Fibroblast of peridontal ligament (primary cell): ENCODE measurements around the gene DPEP1.

Source experiments
- DNase-seq: peaks from one replicate; pipeline ENCODE4 v3.0.0-alpha.2; 2010; ENCODE audit errors: extremely low read depth

The DPEP1 gene

DNA sequence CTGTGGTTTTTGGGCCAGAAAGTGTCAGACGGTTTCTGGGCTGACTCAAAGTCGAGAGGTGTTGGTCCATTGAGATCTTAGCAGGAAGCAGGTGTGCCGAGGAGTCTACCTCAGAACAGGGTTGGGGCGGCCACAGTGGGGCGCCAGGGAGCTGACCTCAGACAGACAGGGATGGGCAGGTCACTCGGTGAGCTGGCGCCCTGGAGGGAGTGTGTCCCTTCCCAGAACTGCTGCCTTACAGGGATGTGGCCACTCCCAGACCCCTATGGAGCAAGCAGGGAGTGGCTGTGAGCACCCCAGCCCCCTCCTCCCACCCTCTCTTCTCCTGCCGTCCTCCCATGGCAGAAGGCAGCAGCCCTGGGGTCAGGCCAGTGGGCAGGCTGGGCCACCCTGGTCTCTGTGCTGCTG lies 14.0 kb upstream of the DPEP1 start:
- DNase-seq = no peak

DNA sequence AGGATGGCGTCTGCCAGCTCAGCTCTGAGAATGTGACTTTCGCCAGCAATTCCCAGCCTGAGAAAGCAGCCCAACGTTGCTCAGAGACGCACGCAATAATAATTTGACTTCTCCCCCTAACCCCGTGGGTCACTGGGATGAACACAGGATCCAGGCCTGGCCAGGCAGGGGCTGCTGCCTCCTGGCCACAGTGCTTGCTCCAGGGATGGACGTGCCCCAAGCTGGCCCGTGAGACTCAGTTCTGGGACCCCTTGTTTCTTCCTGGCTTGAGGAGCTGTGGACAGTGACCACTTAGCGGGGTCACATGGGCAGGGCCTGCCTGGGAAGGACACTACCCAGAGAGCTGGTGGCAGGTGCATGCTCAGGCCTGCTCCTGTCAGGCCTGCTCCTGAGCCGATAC lies 13.5 kb upstream of the DPEP1 start:
- DNase-seq = no peak

DNA sequence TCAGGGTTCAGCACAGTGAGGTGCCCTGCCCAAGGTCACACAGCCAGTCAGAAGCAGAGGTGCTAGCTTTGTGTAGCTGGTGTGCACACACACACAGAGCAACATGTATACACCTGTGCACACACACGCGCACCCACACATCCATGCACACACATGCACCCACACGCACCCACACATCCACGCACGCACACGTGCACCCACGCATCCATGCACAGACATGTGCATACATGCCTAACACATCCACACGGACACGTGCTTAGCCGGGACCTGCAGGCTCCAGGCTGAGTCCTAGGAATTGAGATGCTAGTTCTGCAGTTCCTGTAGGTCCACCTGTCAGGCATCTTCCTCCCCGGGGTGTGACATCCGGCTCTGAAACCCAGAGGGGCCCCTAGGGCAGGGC lies 13.0 kb upstream of the DPEP1 start:
- no peak for DNase-seq

DNA sequence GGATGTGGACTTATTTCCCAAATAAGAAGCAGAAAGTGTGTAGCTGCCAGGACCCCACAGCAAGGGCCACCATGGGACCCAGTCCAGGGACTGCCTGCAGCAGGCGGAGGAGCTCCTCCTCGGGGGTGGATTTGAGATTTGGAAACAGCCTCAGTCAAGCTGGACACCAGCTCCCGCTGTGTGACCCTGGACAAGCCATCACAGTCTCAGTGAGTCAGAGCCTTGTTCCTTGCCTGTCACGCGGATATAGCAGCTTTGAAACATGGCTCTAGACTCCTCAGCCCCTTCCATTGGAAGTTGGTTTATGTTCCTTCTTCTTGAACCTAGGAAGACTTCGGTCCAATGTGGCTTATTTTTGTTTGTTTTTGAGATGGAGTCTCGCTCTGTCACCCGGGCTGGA lies 12.5 kb upstream of the DPEP1 start:
- no peak for DNase-seq

DNA sequence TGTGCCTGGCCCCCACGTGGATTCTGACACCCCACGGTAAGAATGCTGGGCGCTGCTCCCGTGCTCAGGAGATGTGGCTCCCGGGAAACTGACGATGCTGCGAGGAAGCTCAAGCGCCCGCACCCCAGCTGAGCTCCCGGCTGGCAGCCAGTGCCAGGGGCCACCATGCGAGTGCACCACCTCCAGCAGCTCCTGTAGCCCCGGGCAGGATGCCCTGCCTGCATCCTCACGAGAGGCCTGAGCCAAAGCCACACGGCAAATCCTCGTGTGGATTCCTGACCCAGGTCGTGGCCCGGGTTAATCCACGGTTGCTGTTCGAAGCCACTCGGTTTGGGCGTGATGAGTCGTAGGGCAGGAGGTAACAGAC lies 11.6 kb upstream of the DPEP1 start:
- DNase-seq = no peak

DNA sequence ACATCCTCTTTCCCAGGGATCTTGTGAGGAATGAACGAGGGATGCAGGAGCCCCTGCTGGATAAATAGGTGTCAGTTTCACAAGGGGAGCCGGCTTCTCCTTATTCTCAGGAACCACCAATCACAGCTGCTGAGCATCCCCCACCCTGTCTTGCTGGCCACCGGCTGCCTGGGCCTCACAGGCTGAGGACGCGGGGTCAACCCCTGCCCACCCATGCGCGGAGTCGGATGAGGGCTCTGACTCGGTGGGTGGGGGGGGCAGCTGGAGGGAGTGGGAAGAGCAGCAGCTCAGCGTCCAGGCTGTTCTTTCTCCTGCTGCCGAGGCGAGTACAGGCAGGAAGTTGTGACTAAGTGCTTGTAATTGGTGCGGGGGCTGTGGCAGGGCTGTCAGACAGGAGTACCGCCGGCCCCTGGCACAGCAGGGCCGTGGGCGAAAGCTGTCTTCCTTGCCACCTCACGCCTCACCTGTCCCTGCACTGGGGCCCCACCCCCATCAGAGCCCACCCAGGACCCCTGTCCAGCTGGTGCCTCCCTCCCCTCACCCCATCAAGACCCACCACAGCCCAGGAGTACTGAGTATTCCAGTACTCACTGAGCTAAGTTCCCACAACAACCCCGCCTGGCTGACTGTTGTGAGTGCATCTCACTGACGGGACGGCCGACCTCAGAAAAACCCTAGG lies 11.0 kb upstream of the DPEP1 start:
- peak; percentile 48 for DNase-seq

DNA sequence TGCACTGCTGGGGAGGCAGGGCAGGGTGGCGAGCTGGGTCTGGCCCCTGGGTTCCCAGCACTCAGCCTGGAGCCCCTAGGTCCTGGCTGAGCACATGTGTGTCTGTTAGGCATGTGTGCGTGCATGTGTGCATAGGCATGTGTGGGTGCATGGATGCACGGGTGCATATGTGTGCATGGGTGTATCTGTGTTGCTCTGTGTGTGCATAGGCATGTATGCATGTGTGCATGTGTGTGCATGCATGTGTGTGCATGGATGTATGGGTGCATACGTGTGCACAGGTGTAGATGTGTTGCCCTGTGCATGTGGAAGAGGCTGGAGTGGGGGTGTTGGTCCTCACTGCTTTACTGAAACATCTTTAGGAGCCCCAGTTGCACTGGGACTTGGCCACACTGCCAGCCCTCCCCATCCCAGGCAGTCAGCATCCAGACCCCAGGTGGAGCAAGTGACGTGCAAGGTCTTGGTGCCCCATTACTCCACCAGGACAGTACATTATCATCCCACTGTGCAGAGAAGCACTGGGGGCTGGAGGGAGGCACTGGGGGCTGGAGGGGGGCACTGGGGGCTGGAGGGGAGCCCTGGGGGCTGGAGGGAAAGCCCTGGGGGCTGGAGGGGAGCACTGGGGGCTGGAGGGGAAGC lies 10.4 kb upstream of the DPEP1 start:
- DNase-seq = no peak

DNA sequence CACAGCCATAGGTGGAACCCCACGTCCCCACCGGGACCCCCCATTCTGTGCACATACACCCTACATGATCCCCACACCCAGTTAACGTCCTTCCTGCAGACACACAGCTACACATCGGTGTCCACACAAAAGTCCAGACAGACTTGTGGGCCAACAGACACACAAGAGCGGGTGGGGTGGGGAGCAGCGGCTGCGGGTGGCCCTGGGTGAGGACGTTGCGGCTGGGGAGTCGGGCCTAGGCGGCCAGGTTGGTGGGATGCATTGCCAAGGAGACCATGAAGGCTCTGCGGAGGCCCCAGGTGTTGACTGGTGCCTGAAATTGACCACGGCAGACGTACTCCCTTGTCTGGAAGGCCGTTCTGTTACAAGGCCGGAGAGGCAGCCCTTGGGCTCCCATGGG lies 8.7 kb upstream of the DPEP1 start:
- no peak for DNase-seq

DNA sequence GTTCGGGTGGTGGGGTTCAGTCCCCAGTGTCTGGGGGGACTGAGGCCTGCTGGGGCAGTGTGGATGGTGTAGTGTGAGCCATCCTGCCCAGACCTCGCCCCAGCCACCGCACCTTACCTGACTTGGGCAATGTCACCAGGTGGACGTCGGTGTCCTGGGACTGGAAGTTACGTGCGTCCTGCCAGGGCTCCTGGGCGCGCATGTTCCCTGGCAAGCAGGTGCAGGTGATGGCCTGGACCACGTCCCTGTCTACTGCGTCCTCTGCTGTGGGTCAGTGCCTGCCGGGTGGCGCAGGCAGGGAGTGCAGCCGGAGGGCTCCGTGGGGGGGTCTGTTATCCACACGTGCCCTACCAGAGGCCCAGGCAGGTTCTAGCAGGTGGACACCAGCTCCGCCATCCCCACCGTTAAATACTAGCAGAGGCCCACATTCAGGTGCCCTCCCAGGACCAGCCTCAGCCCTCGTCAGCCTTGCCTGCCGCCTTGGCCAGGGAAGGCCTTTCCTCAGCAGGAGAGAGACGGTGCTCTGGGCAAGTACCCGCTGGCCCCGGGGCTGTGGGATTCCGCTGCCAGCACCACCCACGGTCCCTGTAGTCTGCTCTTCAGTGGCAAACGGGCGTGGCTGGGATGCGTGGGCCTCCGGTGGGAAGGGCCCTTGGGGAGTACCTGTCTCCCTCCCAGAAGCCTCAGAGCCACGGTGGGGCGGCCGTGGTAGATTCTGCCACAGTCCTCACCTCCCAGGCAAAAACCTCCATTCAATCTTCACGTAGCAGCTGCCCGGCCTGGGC lies 8.1 kb upstream of the DPEP1 start:
- no peak for DNase-seq

DNA sequence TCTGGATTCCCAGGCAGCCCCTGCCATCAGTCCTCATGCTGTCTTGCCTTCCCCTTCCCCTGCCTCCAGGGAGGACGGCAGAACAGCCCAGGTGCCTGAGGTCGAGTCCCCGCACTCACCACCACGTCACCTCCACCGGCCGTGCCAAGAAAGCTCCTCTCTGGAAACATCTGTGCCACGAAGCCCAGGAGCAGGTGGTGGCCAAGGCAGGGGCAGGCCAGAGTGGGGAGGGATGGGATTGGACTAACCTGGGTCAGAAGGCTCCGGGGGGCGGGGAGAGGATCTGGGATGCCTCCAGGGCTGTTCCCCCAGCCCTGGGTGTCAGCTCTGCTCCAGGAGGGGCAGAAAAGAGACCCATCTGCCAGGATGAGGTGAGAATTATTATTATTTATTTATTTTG lies 7.4 kb upstream of the DPEP1 start:
- no peak for DNase-seq

DNA sequence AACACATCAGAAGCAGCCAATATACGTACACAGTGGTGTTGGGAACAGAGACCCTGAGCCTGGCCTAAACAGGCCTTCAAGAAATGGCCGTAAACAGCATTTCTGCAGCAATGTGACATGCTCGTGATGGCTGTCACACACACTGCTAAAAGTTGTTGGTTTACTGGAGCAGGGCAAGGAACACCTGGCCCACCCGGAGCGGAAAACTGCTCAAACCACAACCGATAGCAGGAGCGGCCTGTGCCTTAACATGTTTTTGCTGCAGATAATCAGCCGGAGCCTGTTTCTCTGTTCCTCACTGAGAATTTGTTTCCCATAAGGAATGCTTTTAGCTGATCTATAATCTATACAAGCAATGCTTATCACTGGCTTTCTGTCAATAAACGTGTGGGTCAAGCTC lies 6.0 kb upstream of the DPEP1 start:
- no peak for DNase-seq

DNA sequence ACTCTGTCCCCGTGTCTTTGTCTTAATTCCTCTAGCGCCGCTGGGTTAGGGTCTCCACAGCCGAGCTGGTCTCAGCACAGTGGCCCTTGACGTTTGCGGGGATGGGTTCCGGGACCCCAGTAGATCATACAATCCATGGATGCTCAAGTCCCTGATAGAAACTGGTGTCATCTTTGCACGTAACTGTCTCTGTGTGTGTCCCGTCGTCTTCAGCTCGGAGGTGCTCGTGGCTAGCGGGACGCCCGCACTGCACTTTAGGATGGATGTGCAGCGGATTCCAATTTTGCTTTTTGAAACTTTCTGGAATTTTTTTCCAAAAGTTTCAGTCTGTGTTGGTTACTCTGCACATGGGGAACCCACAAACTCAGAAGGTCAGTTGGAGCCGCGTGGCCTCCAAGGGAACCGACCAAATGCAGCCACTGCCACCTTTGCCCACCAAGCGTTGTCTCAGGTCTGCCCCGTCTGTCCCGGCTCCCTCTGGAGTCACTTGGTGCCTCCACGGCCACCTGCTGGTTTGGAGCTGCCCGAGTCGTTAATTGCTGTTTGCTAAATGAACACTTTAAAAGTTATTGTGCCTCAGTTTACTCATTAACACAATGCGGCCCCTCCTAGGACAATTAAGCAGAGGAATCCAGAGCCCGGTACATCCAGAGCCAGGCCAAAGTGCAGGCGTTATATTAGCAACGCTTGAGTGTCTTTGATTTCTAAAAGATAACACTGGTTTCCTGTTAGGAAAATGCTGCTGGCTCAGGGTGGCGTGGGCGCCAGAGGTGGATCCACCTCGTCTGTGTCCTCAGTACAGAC lies 5.3 kb upstream of the DPEP1 start:
- no peak for DNase-seq

DNA sequence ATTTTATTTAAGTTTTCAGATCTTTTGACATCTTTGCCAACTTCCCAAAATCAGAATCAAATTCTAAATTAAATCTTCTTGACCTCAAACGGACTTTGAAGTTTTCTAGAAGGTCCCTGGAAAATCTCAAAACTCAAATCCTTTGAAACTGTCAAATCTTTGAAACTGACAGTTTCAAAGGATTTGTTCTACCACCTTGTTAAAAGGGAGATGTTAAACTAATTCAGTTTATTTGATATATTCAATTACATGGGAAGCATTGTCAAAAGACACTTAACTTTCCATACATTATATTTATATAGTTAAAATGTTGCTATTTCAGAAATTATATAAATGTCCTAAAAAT lies 3.4 kb upstream of the DPEP1 start:
- no peak for DNase-seq

DNA sequence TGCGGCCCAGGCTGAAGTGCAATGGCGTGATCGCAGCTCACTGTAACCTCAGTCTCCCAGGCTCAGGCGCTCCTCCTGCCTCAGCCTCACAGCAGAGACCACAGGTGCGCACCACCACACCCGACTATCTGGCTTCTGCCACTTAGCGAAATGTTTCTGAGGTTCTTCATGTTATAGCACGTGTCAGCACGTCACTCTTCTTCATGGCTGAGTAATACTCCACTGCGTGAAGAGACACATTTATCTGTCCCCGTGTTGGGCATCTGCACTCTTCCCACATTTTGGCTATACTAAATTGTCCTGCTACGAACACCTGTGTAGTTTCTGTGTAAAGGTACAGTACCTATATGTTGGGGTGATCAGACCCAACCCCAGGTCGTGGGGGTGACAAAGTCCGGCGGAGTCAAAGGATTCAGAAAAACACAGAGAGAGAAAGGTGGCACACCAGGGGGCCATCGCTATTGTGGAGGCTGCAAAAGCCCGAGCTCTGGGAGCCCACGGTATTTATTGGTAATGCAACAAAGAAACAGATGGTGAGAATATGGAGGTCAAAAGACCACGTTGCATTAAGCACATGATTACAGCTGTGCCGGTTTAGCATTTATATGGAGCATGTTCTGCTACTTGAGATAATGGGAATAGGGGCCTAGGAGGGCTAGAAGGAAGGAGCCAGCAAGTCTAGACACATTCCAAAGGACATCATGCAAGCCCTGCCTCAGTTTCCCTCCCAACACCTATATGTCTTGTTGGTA lies 851 bp upstream of the DPEP1 start:
- DNase-seq = no peak

DNA sequence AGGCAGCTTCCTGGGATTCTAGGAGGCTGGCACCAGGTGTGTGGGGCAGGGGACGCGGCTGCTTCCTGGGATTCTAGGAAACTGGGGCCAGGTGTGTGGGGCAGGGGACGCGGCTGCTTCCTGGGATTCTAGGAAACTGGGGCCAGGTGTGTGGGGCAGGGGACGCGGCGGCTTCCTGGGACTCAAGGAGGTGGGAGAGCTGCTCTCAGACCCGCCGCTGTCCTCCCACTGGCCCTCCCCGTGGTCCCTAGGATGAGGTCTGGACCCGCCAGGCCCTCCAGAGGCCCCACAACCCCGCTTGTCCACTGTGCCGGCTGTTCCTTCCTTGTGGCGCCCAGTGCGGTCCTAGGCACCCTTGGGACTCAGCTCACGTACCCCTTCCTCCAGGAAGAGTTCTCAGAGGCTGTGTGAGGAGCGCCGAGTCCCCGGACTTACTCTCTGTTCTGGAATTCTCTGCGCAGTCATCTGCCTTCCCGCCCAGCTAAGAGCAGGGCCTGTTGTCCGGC lies 565 bp downstream of the DPEP1 start:
- DNase-seq = no peak

DNA sequence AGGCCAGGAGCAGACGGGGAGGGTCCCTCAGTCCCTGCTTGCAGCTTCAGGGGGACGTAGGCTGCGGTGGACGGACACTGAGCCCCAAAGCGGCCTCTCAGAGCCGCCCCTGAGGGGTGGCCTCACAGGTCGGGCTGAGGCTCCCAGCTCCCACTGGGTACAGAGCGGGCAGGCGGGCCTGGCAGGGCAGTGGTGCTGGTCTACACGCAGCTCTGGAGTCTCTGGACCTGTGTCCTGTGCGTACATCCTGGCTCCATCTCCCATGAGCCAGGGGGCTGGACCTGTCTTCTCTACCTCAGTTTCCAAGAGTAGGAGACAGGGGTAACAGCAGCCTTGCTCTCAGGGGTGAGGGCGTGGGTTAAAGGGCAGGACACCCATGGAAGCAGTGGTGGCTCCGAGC lies 1.7 kb downstream of the DPEP1 start:
- DNase-seq = no peak

DNA sequence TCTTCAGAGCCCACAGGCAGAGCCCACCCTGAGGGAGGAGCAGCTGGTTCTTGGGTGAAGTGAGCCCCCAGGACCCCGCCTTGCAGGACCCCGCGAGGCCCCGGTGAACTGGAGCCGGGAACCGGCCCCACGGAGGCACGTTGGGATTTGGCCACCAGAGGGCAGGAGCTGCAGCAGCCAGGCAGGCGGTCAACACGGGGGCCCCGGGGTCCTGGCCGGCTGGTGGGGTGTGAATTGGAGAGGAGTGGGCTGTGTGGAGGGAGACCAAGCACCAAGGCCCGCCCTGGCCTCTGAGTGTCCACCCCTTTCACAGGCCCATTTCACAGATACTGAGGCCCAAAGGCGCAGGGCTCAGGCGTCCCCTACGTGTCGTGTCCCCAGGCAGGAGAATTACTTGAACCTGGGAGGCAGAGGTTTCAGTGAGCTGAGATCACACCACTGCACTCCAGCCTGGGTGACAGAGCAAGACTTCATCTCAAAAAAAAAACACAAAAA lies 2.2 kb downstream of the DPEP1 start:
- no peak for DNase-seq

DNA sequence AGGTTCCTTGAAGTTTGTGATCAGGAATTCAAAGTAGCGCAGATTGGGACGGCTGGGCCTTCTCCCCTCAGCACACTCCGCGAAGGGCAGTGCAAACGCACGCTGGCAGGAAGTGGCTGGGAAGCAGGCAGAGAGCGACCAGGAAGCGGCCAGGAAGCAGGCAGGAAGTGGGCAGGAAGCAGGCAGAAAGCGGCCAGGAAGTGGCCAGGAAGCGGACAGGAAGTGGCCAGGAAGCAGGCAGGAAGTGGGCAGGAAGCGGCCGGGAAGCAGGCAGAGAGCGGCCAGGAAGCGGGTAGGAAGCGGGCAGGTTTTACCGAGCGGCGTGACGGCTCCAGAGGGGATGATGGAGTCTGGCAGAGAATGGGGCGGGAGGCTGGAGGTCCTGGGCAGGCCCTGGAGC lies 3.2 kb downstream of the DPEP1 start:
- DNase-seq = no peak

DNA sequence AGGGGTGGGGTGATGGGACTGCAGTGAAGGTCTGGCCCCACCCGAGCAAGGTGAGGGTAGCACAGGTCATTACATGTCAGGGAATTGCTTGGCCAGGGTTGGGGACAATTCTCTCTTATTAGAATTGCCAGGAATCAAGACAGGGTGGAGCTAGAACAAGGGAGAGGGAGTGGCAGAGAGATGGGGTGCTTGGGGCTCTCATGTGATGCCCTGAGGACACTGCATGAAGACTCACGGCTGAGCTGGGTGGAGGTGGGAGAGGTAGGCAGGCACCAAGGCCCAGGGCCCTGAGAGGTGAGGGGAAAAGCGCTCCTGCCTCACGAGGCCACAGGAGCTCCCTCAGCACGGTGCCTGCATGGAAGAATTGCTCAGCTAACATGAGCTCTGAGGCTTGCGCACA lies 3.6 kb downstream of the DPEP1 start:
- no peak for DNase-seq

DNA sequence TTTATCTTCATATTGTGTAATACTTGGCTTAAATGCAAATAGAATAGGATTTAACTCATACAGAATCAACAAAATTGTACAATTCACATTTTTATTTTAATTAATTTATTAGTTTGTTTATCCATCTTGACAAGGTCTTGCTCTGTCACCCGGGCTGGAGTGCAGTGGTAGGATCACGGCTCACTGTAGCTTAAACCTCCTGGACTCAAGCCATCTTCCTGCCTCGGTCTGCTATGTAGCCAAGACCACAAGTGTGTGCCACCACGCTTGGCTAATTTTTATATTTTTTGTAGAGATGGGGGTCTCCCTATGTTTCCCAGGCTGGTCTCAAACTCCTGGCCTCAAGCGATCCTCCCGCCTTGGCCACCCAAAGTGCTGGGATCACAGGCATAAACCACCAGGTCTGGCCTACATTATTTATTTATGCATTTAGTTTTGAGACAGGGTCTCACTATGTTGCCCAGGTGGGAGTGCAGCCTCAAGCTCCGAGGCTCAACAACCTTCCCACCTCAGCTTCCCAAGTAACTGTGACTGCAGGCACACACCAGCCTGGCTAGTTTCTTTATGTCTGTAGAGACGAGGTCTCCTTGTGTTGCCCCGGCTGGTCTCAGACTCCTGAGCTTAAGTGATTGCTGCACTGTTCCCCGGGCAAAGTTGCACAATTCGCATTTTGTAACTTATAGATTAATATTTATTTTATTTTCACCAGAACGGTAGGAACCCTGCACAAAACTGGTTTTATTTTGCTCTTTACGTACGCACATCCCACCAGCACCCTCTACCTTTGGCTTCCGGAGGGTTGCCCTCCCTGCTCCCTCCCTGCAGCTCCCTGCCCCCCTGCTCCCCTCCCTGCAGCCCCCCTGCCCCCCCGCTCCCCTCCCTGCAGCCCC lies 4.9 kb downstream of the DPEP1 start:
- peak; percentile 32 for DNase-seq
